Sigmoid colon (tissue), 7 donors: ENCODE results near the gene BIRC6. TPM values are rescaled to one million over a fixed set of nuclear protein-coding genes. Genes with fewer than 3 reads are reported as not detected.

Source experiments
- DNase-seq: peaks from one replicate; pipeline ENCODE4 v3.0.0-alpha.2; 2019
- H3K27ac ChIP-seq, 4 donors: fragments of 200-600 bp; sonication (generic); one replicate each; pipeline ENCODE4 v1.5.1; 2016 to 2019; ENCODE audit warnings: mild to moderate bottlenecking in 1 of 4
- H3K27me3 ChIP-seq, 3 donors: fragments of 200-600 bp; sonication (generic); one replicate each; pipeline ENCODE4 v1.5.1; 2019; ENCODE audit warnings: mild to moderate bottlenecking in 1 of 3
- H3K36me3 ChIP-seq, 4 donors: fragments of 200-600 bp; sonication (generic); one replicate each; pipeline ENCODE4 v1.5.1; 2016 to 2019
- H3K4me1 ChIP-seq, 4 donors: fragments of 200-600 bp; sonication (generic); one replicate each; pipeline ENCODE4 v1.5.1; 2017 to 2019
- H3K4me3 ChIP-seq, 4 donors: fragments of 200-600 bp; sonication (generic); one replicate each; pipeline ENCODE4 v1.5.1; 2017 to 2019; ENCODE audit warnings: mild to moderate bottlenecking in 2 of 4, moderate library complexity in 1 of 4
- H3K9me3 ChIP-seq, 4 donors: fragments of 200-600 bp in 3 of 4; sonication (generic) in 3 of 4; one replicate each; pipeline versions ENCODE4 v1.5.1 to v1.6.1; 2013 to 2019
- CTCF ChIP-seq, 4 experiments: fragments of 450-650 bp in 3 of 4; fragments of 200-600 bp in 1 of 4; IDR thresholded peaks; one replicate each; pipeline ENCODE4 v1.5.1; 2016 to 2019; ENCODE audit warnings: antibody characterized with exemption in 4 of 4, mild to moderate bottlenecking in 3 of 4, moderate library complexity in 2 of 4
- EP300 ChIP-seq, 4 donors: sonication (generic); formaldehyde crosslinking; IDR thresholded peaks; one replicate each; pipeline ENCODE4 v1.6.1; 2017; ENCODE audit warnings: antibody characterized with exemption in 4 of 4
- POLR2A ChIP-seq, 2 donors: fragments of 450-650 bp; IDR thresholded peaks; one replicate each; pipeline ENCODE4 v1.6.1; 2016; ENCODE audit warnings: antibody characterized with exemption in 2 of 2, mild to moderate bottlenecking in 2 of 2, moderate library complexity in 2 of 2
- POLR2AphosphoS5 ChIP-seq, 4 donors: sonication (generic); formaldehyde crosslinking; IDR thresholded peaks; one replicate each; pipeline ENCODE4 v1.6.1; 2017; ENCODE audit warnings: antibody characterized with exemption in 4 of 4
- WGBS, 2 donors: extraction: QIAGEN DNeasy Blood & Tissue Kit; methylation state at CpG; one replicate each; pipeline ENCODE4 v1.1.7; 2013; 5-methylcytosine and 5-hydroxymethylcytosine counted together
- intact Hi-C: fragments of 100-400 bp; cut with DNase I; formaldehyde crosslinking; loops from one replicate; pipeline ENCODE4 v1.15.1; 2023
- polyA plus RNA-seq, 3 donors: library from polyadenylated mRNA; stranded (reverse); fragments of 200-250 nt; gene quantifications; one replicate each; pipeline ENCODE4 v1.2.3, GENCODE V29; 2013
- total RNA-seq, 4 donors: library from RNA; depleted of rRNA; stranded (reverse); fragments of >200 nt; gene quantifications; one replicate each; pipeline ENCODE4 v1.1.0, GENCODE V29; 2016
- donor health status: healthy with polysubstance abuse.
- donor health status: Bipolar disorder and iron deficiency.
- donor health status: healthy.

Gene BIRC6
- total and polyA plus RNA-seq, 7 donors: 9.7 to 122 (median 86.4) TPM

GRCh38 chr2:32436150-32436549 lies 79.3 kb downstream of the BIRC6 start:
- DNase-seq: no peak
- 88 to 89% methylated on average over 6 of the region's 6 CpGs for WGBS, 2 donors
- Histone ChIP-seq H3K4me3 (no peak overlapping the region), H3K4me1 (no peaks in the 10 kb centered on the region), H3K27ac (no peak overlapping the region), H3K36me3 (peaks cover 6 to 71% (median 11%) of the 10 kb centered on the region in 4 donors), H3K27me3 (no peaks in the 10 kb centered on the region), H3K9me3 (no peaks in the 10 kb centered on the region)
- no peak for TF ChIP-seq CTCF (IDR thresholded peaks at IDR 0.05)
- no peak for TF ChIP-seq POLR2AphosphoS5 (IDR thresholded peaks at IDR 0.05)
- no peak for TF ChIP-seq EP300 (IDR thresholded peaks at IDR 0.05)
- no peak for TF ChIP-seq POLR2A (IDR thresholded peaks at IDR 0.05)
- intact Hi-C loops: no loop called here

GRCh38 chr2:32442020-32442467 lies 85.2 kb downstream of the BIRC6 start:
- no peaks in the 10 kb centered on the region for H3K9me3 ChIP-seq
- no peak overlapping the region for H3K4me3 ChIP-seq
- H3K4me1 ChIP-seq: no peaks in the 10 kb centered on the region
- DNase-seq: no peak
- TF ChIP-seq POLR2A (IDR thresholded peaks at IDR 0.05) (no peak), EP300 (IDR thresholded peaks at IDR 0.05) (no peak), POLR2AphosphoS5 (IDR thresholded peaks at IDR 0.05) (no peak), CTCF (IDR thresholded peaks at IDR 0.05) (no peak)
- intact Hi-C loops: no loop called here
- WGBS, 2 donors: 91 to 93% methylated on average over 7 of the region's 7 CpGs
- H3K27ac ChIP-seq: no peak overlapping the region
- peaks cover 14 to 90% (median 36%) of the 10 kb centered on the region in 4 donors for H3K36me3 ChIP-seq
- H3K27me3 ChIP-seq: no peaks in the 10 kb centered on the region

- no peak overlapping the region for H3K4me3 ChIP-seq
- WGBS, 2 donors: 97 to 98% methylated on average over 6 of the region's 6 CpGs
- H3K4me1 ChIP-seq: no peaks in the 10 kb centered on the region
- no peaks in the 10 kb centered on the region for H3K9me3 ChIP-seq
- no peak overlapping the region for H3K27ac ChIP-seq
- H3K27me3 ChIP-seq: no peaks in the 10 kb centered on the region
- intact Hi-C loops: no loop called here
- H3K36me3 ChIP-seq: peaks cover 0 to 77% (median 30%) of the 10 kb centered on the region in 4 donors
- TF ChIP-seq EP300 (IDR thresholded peaks at IDR 0.05): no peak
- no peak for TF ChIP-seq POLR2A (IDR thresholded peaks at IDR 0.05)
- TF ChIP-seq CTCF (IDR thresholded peaks at IDR 0.05): no peak
- no peak for TF ChIP-seq POLR2AphosphoS5 (IDR thresholded peaks at IDR 0.05)
- no peak for DNase-seq
These were observed 89.5 kb downstream of the BIRC6 start for GRCh38 chr2:32446369-32446768.

- intact Hi-C loops: no loop called here
- no peak for DNase-seq
- TF ChIP-seq EP300 (IDR thresholded peaks at IDR 0.05): no peak
- no peak for TF ChIP-seq POLR2A (IDR thresholded peaks at IDR 0.05)
- no peak for TF ChIP-seq CTCF (IDR thresholded peaks at IDR 0.05)
- no peak for TF ChIP-seq POLR2AphosphoS5 (IDR thresholded peaks at IDR 0.05)
- Histone ChIP-seq H3K27me3 (no peaks in the 10 kb centered on the region), H3K4me1 (no peaks in the 10 kb centered on the region), H3K27ac (no peak overlapping the region), H3K4me3 (no peak overlapping the region), H3K9me3 (no peaks in the 10 kb centered on the region), H3K36me3 (peaks cover 0 to 38% (median 2%) of the 10 kb centered on the region in 4 donors)
These were observed 94.0 kb downstream of the BIRC6 start for GRCh38 chr2:32450851-32451250.
